HUES64 (cell line): Measurements from ENCODE around the gene FOXP1.

Source experiments
- H3K27ac ChIP-seq: 2 replicates; pipeline ENCODE4 v1.7.0; 2013; ENCODE audit warnings: low read depth, low read length, inconsistent platforms
- H3K27me3 ChIP-seq: 2 replicates; pipeline ENCODE4 v1.6.1; 2013; ENCODE audit warnings: mild to moderate bottlenecking, low read length; ENCODE audit not compliant: insufficient read depth
- H3K36me3 ChIP-seq: 2 replicates; pipeline ENCODE4 v1.6.1; 2013; ENCODE audit warnings: mild to moderate bottlenecking, low read length; ENCODE audit not compliant: insufficient read depth
- H3K4me1 ChIP-seq: 2 replicates; pipeline ENCODE4 v1.6.1; 2013; ENCODE audit warnings: mild to moderate bottlenecking, low read length, moderate library complexity; ENCODE audit not compliant: insufficient read depth
- H3K4me3 ChIP-seq: 2 replicates; pipeline ENCODE4 v1.5.1; 2013; ENCODE audit warnings: mild to moderate bottlenecking, low read length, moderate library complexity
- H3K9ac ChIP-seq: 2 replicates; pipeline ENCODE4 v1.6.1; 2013; ENCODE audit warnings: mild to moderate bottlenecking, low read depth, low read length
- H3K9me3 ChIP-seq: 2 replicates; pipeline ENCODE4 v1.6.1; 2013; ENCODE audit warnings: low read depth, low read length; ENCODE audit not compliant: insufficient read depth
- WGBS: fragments of 150-250, 120-280 bp; methylation state at CpG from one replicate; pipeline ENCODE4 v1.1.7; 2013; ENCODE audit warnings: missing lambda C conversion rate; 5-methylcytosine and 5-hydroxymethylcytosine counted together

FOXP1 gene

GRCh38 chr3:71393093-71393492 lies 190.4 kb downstream of the FOXP1 start:
- Histone ChIP-seq H3K9ac (no peak overlapping the region), H3K27ac (no peak overlapping the region), H3K4me3 (no peak overlapping the region), H3K4me1 (peaks cover 23% of the 10 kb centered on the region), H3K36me3 (no peaks in the 10 kb centered on the region), H3K27me3 (no peaks in the 10 kb centered on the region), H3K9me3 (no peaks in the 10 kb centered on the region)
- WGBS, result 100% methylated on average over 1 of the region's 1 CpG

GRCh38 chr3:71392251-71392650 lies 191.3 kb downstream of the FOXP1 start:
- H3K9ac ChIP-seq, result no peak overlapping the region
- H3K27me3 ChIP-seq, result no peaks in the 10 kb centered on the region
- WGBS, result no CpG with 5 or more reads among the region's 2 CpGs
- H3K4me3 ChIP-seq, result no peak overlapping the region
- no peak overlapping the region for H3K27ac ChIP-seq
- peaks cover 23% of the 10 kb centered on the region for H3K4me1 ChIP-seq
- no peaks in the 10 kb centered on the region for H3K9me3 ChIP-seq
- no peaks in the 10 kb centered on the region for H3K36me3 ChIP-seq

- Histone ChIP-seq H3K4me3 (no peak overlapping the region), H3K4me1 (peaks cover 23% of the 10 kb centered on the region), H3K36me3 (no peaks in the 10 kb centered on the region), H3K9me3 (no peaks in the 10 kb centered on the region), H3K27me3 (no peaks in the 10 kb centered on the region), H3K27ac (no peak overlapping the region), H3K9ac (no peak overlapping the region)
- 93% methylated on average over 7 of the region's 7 CpGs for WGBS
Observed at GRCh38 chr3:71391361-71391760, 192.2 kb downstream of the FOXP1 start.

DNA sequence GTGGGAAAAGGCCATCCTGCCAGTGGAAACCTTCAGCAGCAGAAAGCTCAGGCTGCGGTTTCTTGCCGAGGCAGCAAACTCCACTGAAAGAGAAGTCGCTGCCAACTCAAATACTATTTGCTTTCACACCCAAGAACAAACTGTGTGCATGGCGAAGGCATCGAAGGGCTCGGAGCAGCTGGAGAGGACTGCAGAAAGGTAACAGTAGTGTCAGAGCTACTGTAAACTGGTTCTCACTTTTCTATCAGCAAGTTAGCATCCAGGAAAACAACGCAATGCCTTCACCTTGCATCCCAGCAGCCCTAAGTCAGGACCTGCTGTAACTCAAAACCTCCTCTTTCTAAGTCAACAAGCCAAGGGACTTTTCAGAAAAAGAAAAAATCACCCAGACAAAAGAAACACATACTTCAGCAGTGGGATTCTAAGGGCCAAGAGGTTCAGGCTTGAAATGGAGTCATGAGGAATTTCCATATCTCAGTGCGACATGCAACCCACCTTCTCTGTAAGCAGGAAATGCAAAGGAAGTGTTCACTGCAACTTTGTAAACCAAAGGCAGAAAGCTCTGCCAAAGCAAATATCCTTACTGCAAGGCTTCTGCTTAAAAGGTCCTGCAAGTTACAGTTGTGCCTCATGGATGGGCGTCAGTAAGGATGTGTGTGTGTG lies 193.5 kb downstream of the FOXP1 start:
- Histone ChIP-seq H3K36me3 (no peaks in the 10 kb centered on the region), H3K4me3 (0 out of 2 replicates have a peak overlapping the region, but pooled peaks have one; percentile 10), H3K9me3 (no peaks in the 10 kb centered on the region), H3K27me3 (no peaks in the 10 kb centered on the region), H3K4me1 (peaks cover 32% of the 10 kb centered on the region), H3K9ac (no peak overlapping the region; the same call in 1 of the 2 replicates), H3K27ac (peak overlapping the region; percentile 71)
- 28% methylated on average over 9 of the region's 9 CpGs for WGBS

DNA sequence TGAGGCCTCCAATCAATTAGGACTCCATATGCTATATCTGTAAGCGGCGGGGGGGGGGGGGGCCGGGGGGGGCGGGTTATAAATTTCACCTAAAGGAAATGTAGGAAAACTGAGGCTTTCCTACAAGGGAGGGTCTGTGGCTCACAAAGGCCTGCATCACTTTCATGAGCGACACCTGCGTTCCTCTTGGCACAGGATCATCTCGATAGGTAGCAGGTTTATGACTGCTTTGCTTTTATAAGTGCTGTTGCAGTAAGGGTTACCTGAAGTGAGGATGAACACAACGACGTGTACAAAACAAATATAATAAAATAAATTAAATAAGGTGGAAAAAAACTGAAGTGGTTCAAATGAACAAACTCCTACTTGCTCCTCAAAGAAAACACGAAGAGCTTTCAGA lies 194.3 kb downstream of the FOXP1 start:
- no peak overlapping the region for H3K4me3 ChIP-seq
- no peak overlapping the region for H3K9ac ChIP-seq
- peaks cover 40% of the 10 kb centered on the region for H3K4me1 ChIP-seq
- WGBS, result 94% methylated on average over 3 of the region's 10 CpGs
- H3K27me3 ChIP-seq, result no peaks in the 10 kb centered on the region
- no peaks in the 10 kb centered on the region for H3K36me3 ChIP-seq
- no peaks in the 10 kb centered on the region for H3K9me3 ChIP-seq
- no peak overlapping the region for H3K27ac ChIP-seq

GRCh38 chr3:71388535-71389120 lies 194.9 kb downstream of the FOXP1 start:
- Histone ChIP-seq H3K27ac (no peak overlapping the region), H3K9ac (no peak overlapping the region), H3K27me3 (no peaks in the 10 kb centered on the region), H3K9me3 (no peaks in the 10 kb centered on the region), H3K4me3 (no peak overlapping the region), H3K36me3 (no peaks in the 10 kb centered on the region), H3K4me1 (peaks cover 43% of the 10 kb centered on the region)
- 95% methylated on average over 4 of the region's 6 CpGs for WGBS

DNA sequence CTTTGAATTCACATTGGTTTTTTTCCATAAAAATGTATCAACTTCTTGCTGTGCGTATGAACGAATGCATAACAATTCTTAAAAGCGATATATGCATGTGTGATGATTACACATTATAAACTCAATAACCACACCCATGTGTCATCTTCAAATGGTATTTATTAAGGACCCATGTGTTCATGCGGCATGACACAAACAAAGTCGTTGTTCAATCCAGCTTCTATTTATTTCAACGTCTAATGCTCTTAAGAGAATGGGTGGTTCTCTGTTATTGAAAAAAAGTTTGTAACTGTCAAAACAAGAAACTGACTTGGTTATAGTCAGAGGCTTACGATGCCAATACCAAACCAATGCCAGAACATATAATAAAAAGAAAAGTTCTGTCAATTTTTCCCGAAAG lies 195.9 kb downstream of the FOXP1 start:
- Histone ChIP-seq H3K27ac (no peak overlapping the region), H3K4me3 (no peak overlapping the region), H3K27me3 (no peaks in the 10 kb centered on the region), H3K9me3 (no peaks in the 10 kb centered on the region), H3K9ac (no peak overlapping the region), H3K36me3 (no peaks in the 10 kb centered on the region), H3K4me1 (peaks cover 43% of the 10 kb centered on the region)
- 88% methylated on average over 8 of the region's 8 CpGs for WGBS

DNA sequence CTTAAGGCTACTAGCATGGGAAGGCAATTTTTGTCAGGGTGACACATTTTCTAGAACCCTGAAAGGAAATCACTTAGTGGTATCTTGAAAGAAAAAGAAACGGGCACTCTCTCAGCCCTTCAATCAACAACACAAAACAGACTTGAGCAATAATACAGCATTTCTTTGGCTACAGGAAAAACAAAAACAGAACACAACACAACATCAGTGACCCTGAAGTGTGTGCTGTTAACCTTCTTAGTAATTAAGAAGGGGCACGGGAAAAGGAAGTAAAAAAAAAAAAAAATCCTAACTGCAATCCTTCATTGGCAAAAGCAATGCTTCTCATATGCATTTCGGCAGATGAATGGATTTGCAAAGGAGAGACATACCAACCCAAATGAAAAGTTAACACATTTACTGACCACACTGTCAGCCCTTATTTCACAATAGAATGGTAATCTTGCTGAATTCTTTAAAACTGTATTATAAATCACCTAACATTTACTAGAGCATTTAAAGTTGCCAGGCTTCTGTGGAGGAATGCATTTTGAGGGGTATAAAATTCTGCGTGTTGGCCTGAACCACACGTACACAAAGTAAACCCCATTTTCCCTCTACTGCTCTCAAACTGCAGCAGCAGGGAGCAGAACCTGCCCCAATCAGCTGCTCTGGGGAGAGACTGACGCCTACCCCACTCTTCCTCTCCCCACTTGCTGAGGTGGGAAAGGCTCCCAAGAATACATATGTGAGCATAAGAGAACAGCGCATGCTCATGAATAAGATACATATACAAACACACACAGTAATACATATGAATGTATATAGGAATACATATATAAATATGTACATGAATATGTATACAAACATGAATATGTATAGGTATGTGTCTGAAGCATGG lies 198.5 kb downstream of the FOXP1 start:
- Histone ChIP-seq H3K27me3 (no peaks in the 10 kb centered on the region), H3K27ac (peak overlapping the region; percentile 17; the same call in 1 of the 2 replicates), H3K9me3 (no peaks in the 10 kb centered on the region), H3K4me3 (no peak overlapping the region), H3K4me1 (peaks cover 34% of the 10 kb centered on the region), H3K36me3 (no peaks in the 10 kb centered on the region), H3K9ac (no peak overlapping the region)
- 28% methylated on average over 5 of the region's 7 CpGs for whole genome bisulfite sequencing

- peak overlapping the region; percentile 5; the same call in 1 of the 2 replicates for H3K27ac ChIP-seq
- peaks cover 27% of the 10 kb centered on the region for H3K4me1 ChIP-seq
- H3K36me3 ChIP-seq, result no peaks in the 10 kb centered on the region
- H3K27me3 ChIP-seq, result no peaks in the 10 kb centered on the region
- H3K4me3 ChIP-seq, result no peak overlapping the region
- H3K9me3 ChIP-seq, result no peaks in the 10 kb centered on the region
- H3K9ac ChIP-seq, result no peak overlapping the region
- 68% methylated on average over 2 of the region's 3 CpGs for WGBS
Observed at GRCh38 chr3:71384388-71384787, 199.1 kb downstream of the FOXP1 start.

GRCh38 chr3:71380096-71380495 lies 203.4 kb downstream of the FOXP1 start:
- Histone ChIP-seq H3K9me3 (no peaks in the 10 kb centered on the region), H3K27me3 (no peaks in the 10 kb centered on the region), H3K4me3 (no peak overlapping the region), H3K27ac (no peak overlapping the region), H3K36me3 (no peaks in the 10 kb centered on the region), H3K4me1 (peaks cover 12% of the 10 kb centered on the region), H3K9ac (no peak overlapping the region)
- 90% methylated on average over 3 of the region's 3 CpGs for WGBS

DNA sequence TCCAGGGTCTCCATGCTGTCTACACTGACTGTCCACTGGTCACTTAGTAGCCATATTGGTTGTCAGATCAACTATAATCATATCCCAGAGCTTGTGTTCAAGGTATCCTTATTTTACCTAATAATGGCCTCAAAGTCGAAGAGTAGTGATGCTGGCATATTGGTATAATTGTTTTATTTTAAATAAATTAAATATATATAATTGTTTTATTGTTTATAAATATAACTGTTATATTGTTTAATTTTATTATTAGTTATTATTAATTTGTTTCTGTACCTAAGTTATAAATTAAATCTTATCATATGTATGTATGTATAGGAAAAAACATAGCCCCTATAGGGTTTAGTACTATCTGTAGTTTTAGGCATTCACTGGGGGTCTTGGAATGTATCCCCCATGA lies 205.0 kb downstream of the FOXP1 start:
- H3K4me1 ChIP-seq, result no peaks in the 10 kb centered on the region; the same call in 1 of the 2 replicates
- no CpG with 5 or more reads among the region's 1 CpG for WGBS
- no peak overlapping the region for H3K27ac ChIP-seq
- no peaks in the 10 kb centered on the region for H3K36me3 ChIP-seq
- no peak overlapping the region for H3K9ac ChIP-seq
- H3K4me3 ChIP-seq, result no peak overlapping the region
- H3K27me3 ChIP-seq, result no peaks in the 10 kb centered on the region
- H3K9me3 ChIP-seq, result no peaks in the 10 kb centered on the region
